Measurements from ENCODE around the gene MTHFSD.

Gene MTHFSD

GRCh38 chr16:86546638-86547013 lies 8.4 kb downstream of the MTHFSD start:
- DNase-seq = no peak

GRCh38 chr16:86545954-86546637 lies 8.9 kb downstream of the MTHFSD start:
- DNase-seq = no peak

- DNase-seq = no peak
These were observed 9.6 kb downstream of the MTHFSD start for GRCh38 chr16:86545481-86545880.

- no peak for DNase-seq
These were observed 12.0 kb downstream of the MTHFSD start for GRCh38 chr16:86542756-86543750.

- DNase-seq = no peak
These were observed 13.5 kb downstream of the MTHFSD start for GRCh38 chr16:86541560-86541959.

- no peak for DNase-seq
These were observed 14.1 kb downstream of the MTHFSD start for GRCh38 chr16:86540894-86541293.

GRCh38 chr16:86538196-86538780 lies 16.7 kb downstream of the MTHFSD start:
- no peak for DNase-seq

- no peak for DNase-seq
These were observed 17.5 kb downstream of the MTHFSD start for GRCh38 chr16:86537486-86537885.

GRCh38 chr16:86536621-86537020 lies 18.4 kb downstream of the MTHFSD start:
- no peak for DNase-seq

GRCh38 chr16:86534779-86535615 lies 20.0 kb downstream of the MTHFSD start:
- peak in 1 of 2 experiments; percentile 4 for DNase-seq

- DNase-seq = no peak
These were observed 21.2 kb downstream of the MTHFSD start for GRCh38 chr16:86533767-86534351.

- DNase-seq = no peak
These were observed 22.0 kb downstream of the MTHFSD start for GRCh38 chr16:86533076-86533475.

- DNase-seq = no peak
These were observed 22.6 kb downstream of the MTHFSD start for GRCh38 chr16:86532526-86532815.

GRCh38 chr16:86531641-86532525 lies 23.2 kb downstream of the MTHFSD start:
- DNase-seq = no peak

GRCh38 chr16:86531191-86531545 lies 23.9 kb downstream of the MTHFSD start:
- DNase-seq = no peak

GRCh38 chr16:86530251-86531190 lies 24.5 kb downstream of the MTHFSD start:
- no peak for DNase-seq

- DNase-seq = no peak
These were observed 25.9 kb downstream of the MTHFSD start for GRCh38 chr16:86529160-86529559.

GRCh38 chr16:86528061-86528929 lies 26.7 kb downstream of the MTHFSD start:
- DNase-seq = no peak

GRCh38 chr16:86527366-86527765 lies 27.7 kb downstream of the MTHFSD start:
- DNase-seq = no peak
